NCI-H2227 treated with DMSO at 0.1 percent for 48 hours (cell line): ENCODE results near the gene CDKN2D.
"Not testable (repeated sequence)": the region's sequence is repeated elsewhere in the genome, so short reads cannot be mapped to it uniquely, and the experiment has no call there.

Experiments used
- DNase-seq: peaks from one replicate; lab custom pipeline; 2025; lab: John Stamatoyannopoulos, UW

The CDKN2D gene

GRCh38 chr19:10551698-10552301 lies 17.0 kb downstream of the CDKN2D start:
- no peak for DNase-seq

- not testable (repeated sequence) for DNase-seq
Observed at GRCh38 chr19:10551006-10551405, 17.8 kb downstream of the CDKN2D start.

GRCh38 chr19:10550336-10550735 lies 18.4 kb downstream of the CDKN2D start:
- DNase-seq = no peak

- no peak for DNase-seq
Observed at GRCh38 chr19:10549733-10550132, 19.0 kb downstream of the CDKN2D start.

GRCh38 chr19:10548746-10549276 lies 20.0 kb downstream of the CDKN2D start:
- no peak for DNase-seq

- DNase-seq = no peak
Observed at GRCh38 chr19:10546817-10547216, 22.0 kb downstream of the CDKN2D start.

GRCh38 chr19:10544753-10545251 lies 24.0 kb downstream of the CDKN2D start:
- DNase-seq = no peak

GRCh38 chr19:10544242-10544752 lies 24.5 kb downstream of the CDKN2D start:
- no peak for DNase-seq

- peak; percentile 23 for DNase-seq
Observed at GRCh38 chr19:10543420-10544241, 25.1 kb downstream of the CDKN2D start, which contains the start of gene ATG4D. TSS of gene ATG4D (plus strand) at chr19:10543904. CDS start at chr19:10544091, 187 bp downstream.

- no peak for DNase-seq
Observed at GRCh38 chr19:10543059-10543419, 25.7 kb downstream of the CDKN2D start.

GRCh38 chr19:10539016-10539415 lies 29.8 kb downstream of the CDKN2D start:
- not testable (repeated sequence) for DNase-seq

- no peak for DNase-seq
Observed at GRCh38 chr19:10538204-10538983, 30.4 kb downstream of the CDKN2D start.

- no peak for DNase-seq
Observed at GRCh38 chr19:10537668-10538067, 31.1 kb downstream of the CDKN2D start.

GRCh38 chr19:10535613-10536012 lies 33.2 kb downstream of the CDKN2D start:
- no peak for DNase-seq

- DNase-seq = no peak
Observed at GRCh38 chr19:10533646-10534386, 35.0 kb downstream of the CDKN2D start.

- no peak for DNase-seq
Observed at GRCh38 chr19:10532457-10532856, 36.3 kb downstream of the CDKN2D start.

GRCh38 chr19:10526887-10527286 lies 41.9 kb downstream of the CDKN2D start:
- DNase-seq = not testable (repeated sequence)

- DNase-seq = no peak
Observed at GRCh38 chr19:10525636-10526035, 43.1 kb downstream of the CDKN2D start.

- DNase-seq = no peak
Observed at GRCh38 chr19:10523135-10523636, 45.6 kb downstream of the CDKN2D start.

GRCh38 chr19:10521461-10522171 lies 47.2 kb downstream of the CDKN2D start:
- DNase-seq = no peak
